Suppressor macrophage treated with lipopolysaccharide for 1 hour (primary cell): ENCODE results near the gene TM4SF18.
"Not testable (repeated sequence)": the region's sequence is repeated elsewhere in the genome, so short reads cannot be mapped to it uniquely, and the experiment has no call there.

ENCODE experiments used
- DNase-seq, 3 donors: peaks; one replicate each; pipeline ENCODE4 v3.0.0-alpha.2; 2020 to 2022

Gene TM4SF18, protein sequence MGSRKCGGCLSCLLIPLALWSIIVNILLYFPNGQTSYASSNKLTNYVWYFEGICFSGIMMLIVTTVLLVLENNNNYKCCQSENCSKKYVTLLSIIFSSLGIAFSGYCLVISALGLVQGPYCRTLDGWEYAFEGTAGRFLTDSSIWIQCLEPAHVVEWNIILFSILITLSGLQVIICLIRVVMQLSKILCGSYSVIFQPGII

DNA sequence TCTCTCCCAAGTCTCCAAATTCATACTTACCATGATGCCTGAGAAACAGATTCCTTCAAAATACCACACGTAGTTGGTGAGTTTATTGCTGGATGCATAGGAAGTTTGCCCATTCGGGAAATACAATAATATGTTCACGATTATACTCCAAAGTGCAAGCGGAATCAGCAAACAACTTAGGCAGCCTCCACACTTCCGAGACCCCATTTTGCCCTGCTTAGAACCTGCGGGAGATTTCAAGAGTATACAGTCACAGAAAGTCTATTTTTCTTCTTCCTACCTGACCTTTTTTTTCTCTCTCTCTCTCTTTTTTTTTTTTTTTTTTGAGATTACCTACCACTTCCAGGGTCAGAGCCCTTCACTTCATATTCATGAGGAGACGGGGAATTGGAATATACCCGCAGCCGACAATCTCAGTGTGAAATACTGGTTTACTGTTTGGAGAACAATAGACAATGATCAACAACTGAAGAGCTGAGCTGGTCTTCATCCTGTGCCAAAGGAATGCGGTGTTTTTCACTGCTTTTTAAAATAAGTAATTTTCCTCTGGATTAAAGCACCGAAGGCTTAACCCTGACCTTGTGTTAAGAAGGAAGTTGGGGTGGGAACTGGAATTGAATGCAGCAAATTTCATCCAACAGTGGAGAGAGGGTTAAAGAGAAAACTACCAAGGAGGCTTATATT is at the start of gene TM4SF18:
TSS of gene TM4SF18 (minus strand) at position 461 of the 684 bp plus-strand sequence. CDS start at position 207, 254 bp downstream.
- no peak for DNase-seq

DNA sequence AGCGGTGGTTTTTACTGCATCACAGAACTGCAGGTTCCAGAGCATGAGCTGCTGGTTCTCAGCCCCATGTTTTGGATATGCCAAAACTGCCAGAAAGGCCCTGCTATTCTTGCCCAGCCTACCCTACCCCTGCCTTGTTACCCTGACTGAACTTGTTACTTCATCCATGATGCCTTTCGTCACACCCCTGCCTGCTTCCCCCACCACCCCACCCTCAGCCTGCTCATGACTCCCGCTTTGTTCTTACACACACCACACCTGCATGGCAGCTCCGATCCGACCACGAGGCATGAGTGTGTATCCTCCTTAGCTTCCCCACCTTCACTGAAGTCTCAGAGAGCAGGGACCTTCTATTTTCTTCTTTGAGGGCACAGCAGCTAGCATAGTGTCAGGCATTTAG is 49.1 kb upstream of the TM4SF18 start:
- no peak for DNase-seq

DNA sequence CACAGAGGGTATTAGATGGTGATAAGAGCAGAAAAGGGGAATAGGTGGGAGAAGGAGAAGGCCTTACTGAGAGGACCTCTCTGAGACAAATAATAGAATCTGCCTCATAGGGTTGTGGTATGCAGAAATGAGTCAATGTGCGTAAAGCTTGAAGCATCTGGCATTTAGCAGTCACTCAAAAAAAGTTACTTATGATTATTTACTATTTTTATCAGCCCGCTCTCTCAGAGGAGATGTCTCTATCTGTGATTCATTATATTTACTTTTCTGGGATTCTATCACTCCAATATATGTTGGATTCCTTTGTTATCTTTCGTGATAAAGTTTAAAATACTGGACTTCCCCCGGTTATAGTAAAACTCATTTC is 48.6 kb upstream of the TM4SF18 start:
- DNase-seq: no peak

DNA sequence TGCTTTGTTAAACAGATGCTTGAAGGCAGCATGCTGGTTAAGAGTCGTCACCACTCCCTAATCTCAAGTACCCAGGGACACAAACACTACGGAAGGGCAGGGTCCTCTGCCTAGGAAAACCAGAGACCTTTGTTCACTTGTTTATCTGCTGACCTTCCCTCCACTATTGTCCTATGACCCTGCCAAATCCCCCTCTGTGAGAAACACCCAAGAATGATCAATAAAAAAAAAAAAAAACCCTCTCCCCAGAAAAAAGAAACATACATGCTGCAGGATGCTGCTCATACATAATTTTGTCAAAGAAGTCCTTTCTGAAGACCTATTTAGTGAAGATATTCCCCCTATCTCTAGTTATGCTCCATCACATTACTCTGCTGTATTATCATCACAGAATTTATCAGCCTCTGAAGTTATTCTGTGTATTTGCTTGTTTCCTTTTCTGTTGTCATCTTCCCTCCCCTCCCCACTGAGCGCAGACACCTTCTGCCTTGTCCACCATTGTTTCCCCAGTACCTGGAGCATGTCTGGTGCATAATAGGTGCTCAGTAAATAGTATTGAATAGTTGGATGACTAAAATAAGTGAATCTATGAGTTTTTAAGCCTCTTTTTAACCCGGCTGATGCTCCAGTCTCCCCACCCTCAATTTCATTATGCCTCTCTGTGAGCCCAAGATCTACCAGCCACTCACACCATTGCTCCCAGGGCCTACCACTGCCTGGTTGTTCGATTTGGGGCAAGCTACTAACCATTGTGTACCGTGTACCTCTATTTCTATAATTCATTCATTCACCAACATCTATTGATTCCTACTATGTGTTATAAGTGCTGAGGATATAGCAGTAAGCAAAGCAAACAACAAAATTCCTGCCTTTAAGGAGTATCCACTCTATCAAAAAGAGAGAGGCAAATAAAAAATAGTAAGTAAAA is 48.0 kb upstream of the TM4SF18 start:
- no peak for DNase-seq

DNA sequence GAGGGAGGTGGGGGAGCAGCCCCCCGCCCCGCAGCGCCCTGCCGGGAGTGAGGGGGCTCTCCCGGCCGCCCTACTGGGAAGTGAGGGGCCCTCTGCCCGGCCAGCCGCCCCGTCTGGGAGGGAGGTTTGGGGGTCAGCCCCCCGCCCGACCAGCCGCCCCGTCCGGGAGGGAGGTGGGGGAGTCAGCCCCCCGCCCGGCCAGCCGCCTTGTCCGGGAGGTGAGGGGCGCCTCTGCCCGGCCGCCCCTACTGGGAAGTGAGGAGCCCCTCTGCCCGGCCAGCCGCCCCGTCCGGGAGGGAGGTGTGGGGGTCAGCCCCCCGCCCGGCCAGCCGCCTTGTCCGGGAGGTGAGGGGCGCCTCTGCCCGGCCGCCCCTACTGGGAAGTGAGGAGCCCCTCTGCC is 46.8 kb upstream of the TM4SF18 start:
- DNase-seq: not testable (repeated sequence)

DNA sequence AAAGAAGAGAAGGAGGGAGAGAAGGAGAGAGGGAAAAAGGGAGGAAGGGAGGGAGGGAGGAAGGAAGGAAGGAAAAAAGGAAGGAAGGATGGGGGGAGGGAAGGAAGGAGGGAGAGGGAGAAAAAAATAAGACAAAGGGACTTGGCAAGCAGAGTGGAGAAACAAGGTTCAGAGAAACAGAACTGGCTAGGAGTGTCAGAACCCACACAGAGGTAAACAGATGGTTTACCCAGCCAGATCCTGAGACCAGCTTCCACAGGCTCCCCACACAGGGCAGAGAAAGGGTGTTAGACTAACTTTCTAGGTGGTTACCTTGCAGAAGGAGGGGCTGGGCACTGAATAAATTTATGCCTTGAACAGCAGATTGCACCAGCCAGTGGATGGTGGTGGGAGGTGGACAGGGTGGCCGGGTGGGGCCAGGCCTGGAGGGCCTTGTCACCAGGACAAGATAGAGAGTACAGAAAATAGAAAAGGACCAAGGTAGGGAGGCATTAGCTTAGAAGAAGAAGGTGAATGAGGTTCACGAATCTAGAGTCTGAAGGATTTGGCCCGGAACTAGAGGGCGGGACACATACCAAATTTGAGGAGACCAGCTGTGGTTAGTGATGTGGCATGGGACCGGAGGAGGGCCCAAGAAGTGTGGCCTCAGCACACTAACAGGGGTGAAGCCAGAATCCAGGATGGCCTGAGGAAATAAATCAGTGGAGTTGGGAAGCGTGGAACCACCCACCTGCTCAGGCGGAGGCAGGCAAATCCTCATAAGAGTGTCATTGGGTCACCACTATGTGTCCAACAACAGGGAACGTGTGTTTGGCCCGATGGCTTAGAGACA is 45.3 kb upstream of the TM4SF18 start:
- DNase-seq: no peak

DNA sequence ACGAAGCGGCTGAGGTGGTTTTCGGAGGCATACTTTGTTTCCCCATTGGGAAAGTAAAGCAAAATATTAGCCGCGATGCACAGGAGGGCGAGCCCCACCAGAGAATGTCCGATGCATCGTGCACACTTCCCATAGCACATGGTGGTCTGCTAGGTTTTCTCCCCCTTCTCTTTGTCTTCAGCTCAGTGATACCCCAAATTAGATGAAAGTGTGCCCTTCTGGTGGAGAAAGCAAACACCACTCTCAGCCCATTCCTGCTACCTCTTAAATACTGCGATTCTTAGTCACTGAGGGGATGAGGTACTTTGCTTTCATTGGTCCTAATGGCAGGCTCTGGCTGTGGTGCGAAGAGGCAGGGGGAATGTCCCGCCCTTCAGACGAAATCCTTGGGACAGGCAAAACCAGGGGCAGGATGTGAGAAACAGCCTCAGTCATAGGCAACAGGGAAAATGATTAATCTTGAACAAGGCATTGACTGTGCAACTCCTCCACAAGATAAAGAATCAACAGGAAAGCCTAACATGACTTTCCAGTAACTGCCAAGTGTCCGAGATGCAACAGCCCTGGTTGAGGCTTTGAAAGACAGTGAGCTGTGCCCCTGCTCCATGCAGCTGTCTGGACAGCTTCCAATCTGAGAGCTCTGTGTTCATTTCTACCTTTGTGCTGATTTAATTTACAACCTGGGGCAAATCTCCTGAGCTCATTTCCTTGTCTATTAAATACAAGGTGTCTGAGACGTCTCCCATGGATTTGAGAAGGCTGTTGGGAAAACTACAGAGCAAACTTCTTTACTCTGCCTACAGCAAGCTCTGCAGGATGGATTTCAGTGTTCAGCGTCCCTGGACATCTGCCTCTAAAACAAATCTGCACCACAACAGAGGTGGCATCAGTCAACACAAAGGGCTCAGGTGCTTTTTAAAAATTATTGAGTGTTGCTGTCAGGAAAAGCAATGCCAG is 44.2 kb upstream of the TM4SF18 start, which contains the start of gene TM4SF1:
TSS of gene TM4SF1 (minus strand) at position 242 of the 957 bp plus-strand sequence. CDS start at position 140, 102 bp downstream.
- DNase-seq: peak; percentile 63 to 80 (median 68)

DNA sequence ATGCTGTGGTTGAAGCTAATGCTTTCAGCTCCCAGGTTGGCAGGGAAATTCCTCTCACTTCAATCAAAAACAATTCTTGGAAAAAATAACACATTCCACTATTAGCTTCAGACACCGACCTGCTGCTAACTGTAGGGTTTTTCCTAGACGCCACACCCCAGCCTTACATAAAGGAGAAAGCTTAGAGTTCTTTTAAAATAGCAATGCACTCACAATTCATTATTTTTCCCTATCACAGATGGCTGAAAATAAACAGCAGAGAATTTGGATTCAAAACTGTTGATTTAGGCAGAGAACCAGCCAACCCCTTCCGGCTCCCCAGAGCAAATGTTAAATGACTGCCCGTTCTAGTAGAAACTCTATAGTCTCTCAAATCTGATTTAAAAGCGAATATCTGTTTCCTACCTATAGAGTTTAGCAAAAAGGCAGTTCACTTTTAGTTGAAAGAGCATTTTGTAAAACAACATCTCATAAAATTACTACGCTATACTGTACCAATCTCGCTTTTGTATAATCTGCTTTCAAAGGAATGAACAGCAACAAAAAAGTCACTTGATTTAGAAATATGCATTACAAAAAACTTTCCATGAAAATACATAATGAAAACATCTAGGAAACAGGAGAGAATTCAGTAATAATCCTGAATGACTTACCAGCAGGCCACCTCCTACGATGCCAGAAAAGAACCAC is 43.4 kb upstream of the TM4SF18 start:
- DNase-seq: no peak

DNA sequence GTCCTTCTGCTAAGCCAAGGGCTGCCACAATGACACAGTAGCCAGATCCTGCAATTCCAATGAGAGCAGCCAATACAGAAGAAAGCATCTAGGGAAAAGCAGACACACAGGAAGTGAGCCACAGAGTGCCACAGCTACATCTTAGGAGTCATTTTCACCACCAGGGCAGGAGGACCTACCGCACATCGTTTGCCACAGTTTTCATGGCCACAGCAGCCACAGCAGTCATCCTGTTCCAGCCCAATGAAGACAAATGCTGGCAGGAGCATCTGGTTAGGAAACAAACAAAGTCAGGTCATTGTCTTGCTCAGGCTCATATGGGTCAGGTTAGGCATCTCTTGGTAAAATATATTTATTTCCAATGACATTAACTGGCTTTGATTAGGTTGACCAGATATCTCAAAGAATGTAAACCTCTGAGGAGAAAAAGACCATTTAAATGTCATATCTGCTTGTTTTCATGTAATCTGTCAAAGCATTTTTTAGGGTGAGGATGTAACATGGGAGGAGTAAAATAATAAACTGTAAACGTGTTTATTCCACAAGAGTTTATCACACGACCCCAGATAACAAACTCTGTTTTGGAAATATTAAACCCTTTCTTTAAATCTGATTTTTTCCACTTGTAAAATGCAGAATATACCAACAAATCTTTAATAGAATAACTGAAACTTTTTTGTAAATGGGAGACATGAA is 42.2 kb upstream of the TM4SF18 start:
- no peak for DNase-seq

DNA sequence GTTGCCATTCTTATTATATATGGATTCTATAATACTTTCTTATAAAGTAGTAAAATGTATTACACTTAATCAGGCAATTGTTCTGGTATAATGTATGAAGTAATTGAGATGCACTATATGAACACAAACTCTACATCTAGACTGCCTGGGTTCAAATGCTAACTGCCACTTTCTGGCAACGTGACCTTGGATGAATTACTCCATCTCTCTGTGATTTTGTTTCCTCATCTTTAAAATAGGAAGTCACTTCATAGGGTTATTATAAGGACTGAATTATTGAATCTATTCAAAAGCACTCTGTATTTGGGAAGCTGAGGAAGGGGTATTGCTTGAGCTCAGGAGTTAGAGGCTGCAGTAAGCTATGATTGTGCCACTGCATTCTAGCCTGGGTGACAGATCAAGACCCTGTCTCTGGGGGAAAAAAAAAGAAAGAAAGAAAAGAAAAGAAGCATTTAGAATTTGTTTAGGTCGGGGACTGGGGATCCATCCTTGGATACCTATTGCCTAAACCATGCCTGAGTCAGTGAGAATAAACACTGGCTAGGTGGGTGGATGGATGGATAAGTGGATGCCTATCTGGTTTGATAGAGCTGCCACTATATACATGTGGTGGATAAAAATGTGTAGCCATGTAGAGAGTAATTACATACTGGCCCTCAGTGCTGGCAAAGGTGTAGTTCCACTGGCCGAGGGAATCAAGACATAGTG is 41.5 kb upstream of the TM4SF18 start:
- DNase-seq: peak in 2 of 3 donors; percentile 48 to 53

DNA sequence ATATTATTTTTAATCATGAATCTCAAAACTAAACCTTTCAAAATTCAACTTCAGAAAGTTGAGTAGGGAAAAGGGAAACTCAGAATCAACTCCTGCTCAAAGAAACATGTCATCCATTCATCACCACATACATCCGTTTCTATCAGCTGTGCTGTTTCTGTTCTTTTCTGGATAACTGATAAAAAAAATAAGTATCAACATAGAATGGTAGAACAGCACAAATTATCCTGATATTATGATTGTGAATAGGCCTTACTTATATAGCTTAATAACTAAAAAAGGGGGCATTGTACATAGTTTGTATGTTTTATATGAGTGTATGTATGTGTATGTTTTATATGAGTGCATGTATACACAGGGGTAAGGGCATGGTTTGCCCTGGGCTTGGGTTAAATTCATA is 41.0 kb upstream of the TM4SF18 start:
- peak in 2 of 3 donors; percentile 32 for DNase-seq

DNA sequence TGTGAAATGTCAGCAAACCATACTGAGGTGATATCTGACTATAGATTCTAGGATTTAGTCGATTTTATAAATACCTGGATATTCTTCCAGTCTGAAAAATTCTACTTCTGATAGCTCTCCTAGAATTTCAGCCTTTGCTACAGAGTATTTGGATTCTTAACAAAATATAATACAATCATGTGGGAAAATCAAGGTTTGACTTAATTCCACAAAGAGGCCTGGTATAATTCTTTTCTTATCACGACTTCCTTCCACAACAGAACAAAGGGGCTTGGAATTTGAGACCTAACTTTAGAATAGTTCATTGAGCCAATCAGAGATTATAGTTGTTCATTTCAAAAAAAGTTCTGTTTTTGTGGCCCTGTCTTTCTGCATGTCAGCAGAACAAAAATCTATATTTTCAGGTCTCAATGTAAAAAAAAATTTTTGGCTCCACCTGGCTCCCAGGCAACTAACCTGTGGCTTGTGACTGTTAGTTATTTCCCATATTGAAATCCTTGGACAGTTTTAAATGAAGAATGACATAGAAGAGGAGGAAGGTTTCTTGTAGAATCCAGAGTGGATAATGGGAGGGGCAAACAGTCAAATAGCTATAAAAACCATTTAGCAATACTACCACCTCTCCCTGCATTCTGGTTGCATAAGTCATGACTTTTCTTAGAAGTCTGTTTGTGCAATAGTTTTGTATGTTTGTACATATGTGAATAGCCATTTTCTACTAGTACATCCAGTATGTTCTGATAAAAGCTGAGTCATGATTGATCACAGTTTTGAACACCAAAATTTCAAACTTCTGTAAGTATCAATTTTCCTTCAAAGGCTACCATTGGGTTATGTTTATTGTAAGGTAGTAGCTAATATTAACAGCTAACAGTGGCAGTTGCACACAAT is 40.0 kb upstream of the TM4SF18 start:
- peak; percentile 54 to 83 (median 80) for DNase-seq

DNA sequence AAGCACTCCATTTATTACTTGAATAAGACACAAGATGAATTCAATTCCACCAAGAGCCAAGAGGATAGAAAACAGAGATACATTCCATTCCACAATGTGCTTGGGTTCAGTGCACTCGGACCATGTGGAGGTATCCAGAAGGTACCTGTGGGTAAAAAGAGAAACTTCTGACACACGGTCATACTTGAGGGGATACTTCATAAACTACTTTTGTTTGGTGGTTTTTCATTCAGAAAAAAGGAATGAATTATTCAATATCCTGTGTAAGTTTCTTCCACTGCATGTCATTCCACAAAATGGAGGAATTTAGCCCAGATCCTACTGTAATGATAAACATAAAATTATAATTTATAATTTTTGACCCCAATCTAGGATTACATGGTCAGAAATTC is 38.3 kb upstream of the TM4SF18 start:
- DNase-seq: no peak

DNA sequence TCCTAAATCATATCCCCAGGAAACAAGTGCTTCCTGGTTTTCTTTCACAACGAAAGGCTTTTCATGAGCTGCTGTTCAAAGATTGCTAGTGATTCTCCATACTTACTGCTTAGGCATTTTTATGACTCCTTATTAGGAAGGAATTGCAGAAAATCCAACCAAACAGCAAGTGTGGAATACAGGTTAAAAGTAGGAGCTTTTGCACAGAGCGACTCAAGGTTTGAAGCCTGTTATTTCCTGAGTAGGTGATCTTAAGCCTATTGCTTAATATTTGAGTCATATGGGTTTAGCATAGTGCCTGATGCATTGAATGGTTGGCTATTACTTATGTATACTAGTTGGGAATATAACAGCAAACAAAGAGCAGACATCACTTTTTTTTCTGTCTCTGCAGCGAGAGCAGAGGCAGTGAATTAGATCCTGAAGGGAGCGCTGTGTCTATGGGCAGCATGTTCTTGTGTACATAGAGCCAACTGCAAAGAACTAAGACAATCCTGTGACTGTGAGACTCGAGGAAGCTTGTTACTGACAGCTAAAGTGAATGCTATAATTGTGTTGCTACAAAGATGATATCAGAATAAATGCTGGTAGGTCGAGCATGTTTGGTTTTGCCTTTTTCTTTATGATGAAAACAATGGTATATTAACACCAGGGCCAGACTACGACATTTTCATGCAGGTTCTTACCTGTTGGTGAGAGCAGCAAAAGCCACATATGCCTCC is 37.7 kb upstream of the TM4SF18 start:
- peak; percentile 28 to 69 (median 66) for DNase-seq

DNA sequence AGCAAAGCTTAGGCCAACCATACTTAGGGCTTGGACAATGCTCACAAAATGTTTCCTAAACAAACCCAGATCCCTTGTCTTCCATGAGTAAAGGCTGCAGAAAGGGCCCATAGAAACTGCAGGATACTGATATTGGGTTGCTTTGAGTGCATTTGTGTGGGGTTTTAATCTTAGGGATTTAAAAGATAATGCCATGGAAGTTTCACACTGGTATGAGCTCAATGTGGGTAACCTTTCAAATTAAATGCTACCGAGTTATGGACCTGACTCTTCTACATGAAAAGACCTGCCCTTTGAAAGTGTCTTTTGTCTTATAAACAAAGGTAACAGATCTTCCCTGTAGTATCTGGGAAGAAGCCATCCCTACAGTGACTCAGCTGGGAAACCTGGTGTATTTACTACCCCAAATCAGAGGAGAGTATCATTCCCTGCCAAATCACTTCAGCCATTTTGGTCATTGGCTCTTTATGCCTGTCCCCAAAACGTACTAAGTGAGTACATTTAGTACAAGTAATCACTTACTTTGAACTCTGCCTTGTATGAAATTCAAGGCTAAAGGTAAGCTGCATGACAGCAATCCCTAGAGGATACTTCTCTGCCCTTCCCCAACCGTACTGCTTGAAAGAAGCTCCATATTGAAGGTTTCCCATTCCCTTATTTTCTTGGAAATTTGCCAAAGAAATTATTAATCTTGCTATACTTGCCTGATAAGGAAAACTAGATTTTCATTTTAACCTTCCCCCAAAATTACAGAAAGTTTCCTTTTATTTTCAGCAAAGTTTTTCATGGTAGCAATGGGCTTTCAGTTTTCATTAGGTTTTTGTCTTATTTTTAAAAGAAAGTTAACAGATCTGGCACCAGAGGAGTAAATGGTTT is 36.8 kb upstream of the TM4SF18 start:
- no peak for DNase-seq

DNA sequence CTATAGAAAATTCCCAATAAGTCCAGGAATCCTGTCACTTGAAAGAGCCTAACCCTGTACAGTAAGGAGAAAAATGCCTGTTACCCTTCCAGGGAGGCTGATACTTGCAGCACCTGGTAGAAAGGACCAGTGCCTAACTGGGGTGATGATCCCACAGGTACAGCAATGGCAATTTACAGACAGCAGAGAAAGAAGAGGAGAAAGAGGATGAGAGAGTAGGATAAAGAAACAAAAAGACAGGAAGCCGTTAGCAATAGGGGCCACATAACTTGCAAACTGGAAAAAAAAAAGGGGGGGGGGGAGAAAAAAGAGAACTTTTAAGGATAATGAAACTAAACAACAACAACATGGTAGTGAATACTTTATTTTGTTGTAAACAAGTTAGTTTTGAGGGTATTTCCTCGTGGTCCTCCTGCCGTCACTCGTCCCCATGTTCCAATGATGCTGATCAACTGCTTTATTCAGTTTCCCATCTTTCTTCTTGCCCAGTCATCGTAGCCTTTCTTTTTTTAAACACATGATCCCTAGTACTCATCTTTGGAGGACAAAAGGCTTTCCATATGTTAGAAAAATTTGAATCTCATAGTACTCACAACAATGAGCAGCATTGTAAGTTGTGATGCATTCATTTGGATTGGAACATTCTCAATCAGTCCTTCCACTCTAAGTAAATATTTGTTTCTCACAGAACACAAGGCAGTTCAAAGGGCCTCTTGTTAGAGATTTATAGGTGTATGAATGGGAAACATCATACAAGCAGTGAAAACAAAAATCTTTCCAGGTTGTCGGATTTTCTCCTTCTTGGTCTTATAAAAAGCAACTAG is 35.5 kb upstream of the TM4SF18 start:
- DNase-seq: no peak
